NCI-H1930 (cell line): ENCODE results near the gene FCN2.
"Not testable (repeated sequence)": the region's sequence is repeated elsewhere in the genome, so short reads cannot be mapped to it uniquely, and the experiment has no call there.

Experiments used
- DNase-seq, 2 experiments: peaks; one replicate each; lab custom pipeline; 2025; lab: John Stamatoyannopoulos, UW

Gene FCN2

GRCh38 chr9:134847752-134848432 is 32.7 kb upstream of the FCN2 start:
- no peak for DNase-seq

- no peak for DNase-seq
Observed at GRCh38 chr9:134848504-134848903, 32.1 kb upstream of the FCN2 start.

GRCh38 chr9:134850611-134851010 is 30.0 kb upstream of the FCN2 start:
- no peak for DNase-seq

- no peak for DNase-seq
Observed at GRCh38 chr9:134851020-134851419, 29.6 kb upstream of the FCN2 start.

- no peak for DNase-seq
Observed at GRCh38 chr9:134852906-134853654, 27.5 kb upstream of the FCN2 start.

GRCh38 chr9:134853893-134854292 is 26.7 kb upstream of the FCN2 start:
- DNase-seq = no peak

GRCh38 chr9:134854541-134854981 is 26.0 kb upstream of the FCN2 start:
- no peak for DNase-seq

GRCh38 chr9:134855231-134855899 is 25.2 kb upstream of the FCN2 start:
- no peak for DNase-seq

- no peak for DNase-seq
Observed at GRCh38 chr9:134855900-134856377, 24.7 kb upstream of the FCN2 start.

GRCh38 chr9:134857451-134857850 is 23.2 kb upstream of the FCN2 start:
- DNase-seq = not testable (repeated sequence)

- DNase-seq = no peak
Observed at GRCh38 chr9:134858051-134858841, 22.4 kb upstream of the FCN2 start.

- DNase-seq = no peak
Observed at GRCh38 chr9:134860510-134860909, 20.1 kb upstream of the FCN2 start.

GRCh38 chr9:134861595-134862334 is 18.8 kb upstream of the FCN2 start:
- DNase-seq = no peak

- DNase-seq = no peak
Observed at GRCh38 chr9:134863306-134863902, 17.2 kb upstream of the FCN2 start.

- DNase-seq = no peak
Observed at GRCh38 chr9:134863941-134864820, 16.4 kb upstream of the FCN2 start.

- no peak for DNase-seq
Observed at GRCh38 chr9:134864821-134865190, 15.8 kb upstream of the FCN2 start.

GRCh38 chr9:134867917-134868750 is 12.5 kb upstream of the FCN2 start:
- no peak for DNase-seq

GRCh38 chr9:134868751-134869553 is 11.7 kb upstream of the FCN2 start:
- DNase-seq = no peak
